GM23248 (cell line): ENCODE results near the gene CHRM3. TPM values are rescaled to one million over a fixed set of nuclear protein-coding genes. Genes with fewer than 3 reads are reported as not detected.

Experiments
- DNase-seq: peaks from one replicate; pipeline ENCODE4 v3.0.0-alpha.2; 2015
- H2AFZ ChIP-seq: fragments of 200-600 bp; sonication (generic); 2 replicates; pipeline ENCODE4 v1.6.1; 2016; ENCODE audit warnings: antibody characterized with exemption
- H3F3A ChIP-seq: fragments of 200-600 bp; sonication (generic); 2 replicates; pipeline ENCODE4 v1.6.1; 2016; ENCODE audit warnings: mild to moderate bottlenecking, antibody characterized with exemption, mixed run types; ENCODE audit not compliant: insufficient read depth
- H3K27ac ChIP-seq: fragments of 200-600 bp; sonication (generic); 2 replicates; pipeline ENCODE4 v1.5.1; 2016; ENCODE audit warnings: mild to moderate bottlenecking
- H3K27me3 ChIP-seq: fragments of 200-600 bp; sonication (generic); replicated peaks from 2 replicates; pipeline ENCODE4 v1.6.1; 2016; ENCODE audit warnings: mild to moderate bottlenecking; ENCODE audit not compliant: insufficient read depth
- H3K36me3 ChIP-seq: fragments of 200-600 bp; sonication (generic); 2 replicates; pipeline ENCODE4 v1.6.1; 2016; ENCODE audit warnings: low read depth, mild to moderate bottlenecking
- H3K4me1 ChIP-seq: fragments of 200-600 bp; sonication (generic); 2 replicates; pipeline ENCODE4 v1.6.1; 2016; ENCODE audit warnings: mild to moderate bottlenecking; ENCODE audit not compliant: insufficient read depth
- H3K4me2 ChIP-seq: fragments of 200-600 bp; sonication (generic); one replicate; pipeline ENCODE4 v1.6.1; 2016; ENCODE audit warnings: mild to moderate bottlenecking; ENCODE audit not compliant: unreplicated experiment
- H3K4me3 ChIP-seq: fragments of 200-600 bp; sonication (generic); 2 replicates; pipeline ENCODE4 v1.5.1; 2016; ENCODE audit warnings: mild to moderate bottlenecking
- H3K79me2 ChIP-seq: fragments of 200-600 bp; sonication (generic); 2 replicates; pipeline ENCODE4 v1.6.1; 2016; ENCODE audit warnings: mild to moderate bottlenecking; ENCODE audit not compliant: insufficient read depth
- H3K9ac ChIP-seq: fragments of 200-600 bp; sonication (generic); 2 replicates; pipeline ENCODE4 v1.6.1; 2016; ENCODE audit warnings: mild to moderate bottlenecking
- H3K9me2 ChIP-seq: fragments of 200-600 bp; sonication (generic); 2 replicates; pipeline ENCODE4 v1.6.1; 2016; ENCODE audit warnings: mixed run types, mild to moderate bottlenecking, moderate library complexity; ENCODE audit not compliant: insufficient read depth
- H3K9me3 ChIP-seq: fragments of 200-600 bp; sonication (generic); one replicate; pipeline ENCODE4 v1.6.1; 2017; ENCODE audit warnings: low read depth
- H4K20me1 ChIP-seq: fragments of 200-600 bp; sonication (generic); 2 replicates; pipeline ENCODE4 v1.6.0; 2016; ENCODE audit not compliant: insufficient read depth
- EZH2 ChIP-seq: fragments of 200-600 bp; sonication (generic); IDR thresholded peaks from 2 replicates; pipeline ENCODE4 v1.6.1; 2018; ENCODE audit warnings: antibody characterized with exemption, mild to moderate bottlenecking; ENCODE audit not compliant: insufficient read depth, poor library complexity, severe bottlenecking
- EZH2phosphoT487 ChIP-seq: fragments of 200-600 bp; sonication (generic); IDR thresholded peaks from 2 replicates; pipeline ENCODE4 v1.6.1; 2018; ENCODE audit warnings: antibody characterized with exemption, moderate library complexity, mild to moderate bottlenecking, low read depth; ENCODE audit not compliant: insufficient read depth
- WGBS, 2 experiments: methylation state at CpG; one replicate each; pipeline ENCODE4 v1.1.6; 2015 to 2017; ENCODE audit warnings: low lambda C conversion rate in 2 of 2, low coverage in 1 of 2; ENCODE audit errors: missing lambda C conversion rate in 2 of 2; 5-methylcytosine and 5-hydroxymethylcytosine counted together
- in situ Hi-C: fragments of 300-500 bp; cut with MboI; formaldehyde crosslinking; loops from 2 replicates; pipeline ENCODE4 v1.15.0; 2020
- polyA plus RNA-seq: library from polyadenylated mRNA; unstranded; fragments of >200 nt; fragmentation: Nextera tagmentation; extraction: Ambion mirVana; gene quantifications from 2 replicates; pipeline ENCODE4 v1.2.1, GENCODE V29; 2016
- total RNA-seq: library from RNA; depleted of rRNA; stranded (reverse); fragments of >200 nt; shearing (Covaris generic); gene quantifications from 2 replicates; pipeline ENCODE4 v1.2.3, GENCODE V29; 2014

CHRM3 gene
- total and polyA plus RNA-seq, 2 experiments from 2014 or later, result not detected

DNA sequence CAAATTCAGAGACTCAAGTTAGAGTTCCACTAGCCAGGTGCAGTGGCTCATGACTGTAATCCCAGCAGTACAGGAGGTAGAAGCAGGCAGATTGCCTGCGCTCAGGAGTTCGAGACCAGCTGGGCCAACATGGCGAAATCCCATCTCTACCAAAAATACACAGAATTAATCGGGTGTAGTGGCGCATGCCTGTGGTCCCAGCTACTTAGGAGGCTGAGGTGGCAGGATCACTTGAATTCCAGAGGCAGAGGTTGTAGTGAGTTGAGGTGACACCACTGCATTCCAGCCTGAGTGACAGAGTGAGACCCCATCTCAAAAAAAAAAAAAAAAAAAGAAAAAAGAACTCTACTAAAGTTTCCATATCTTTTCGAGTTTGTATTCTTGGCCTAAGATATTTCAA, 36.7 kb upstream of the CHRM3 start:
- no peaks in the 10 kb centered on the region for H4K20me1 ChIP-seq
- no peaks in the 10 kb centered on the region for H3F3A ChIP-seq
- H3K79me2 ChIP-seq, result no peaks in the 10 kb centered on the region
- DNase-seq, result no peak
- no peaks in the 10 kb centered on the region for H3K9me2 ChIP-seq
- no peaks in the 10 kb centered on the region for H3K27me3 ChIP-seq
- H3K4me3 ChIP-seq, result no peak overlapping the region
- no peak overlapping the region for H3K27ac ChIP-seq
- no peaks in the 10 kb centered on the region for H3K9me3 ChIP-seq
- no peak overlapping the region for H3K4me2 ChIP-seq
- H3K36me3 ChIP-seq, result no peaks in the 10 kb centered on the region
- 31 to 40% methylated on average over 6 of the region's 6 CpGs for WGBS, 2 experiments
- TF ChIP-seq EZH2, result no peak
- no peak for TF ChIP-seq EZH2phosphoT487
- in situ Hi-C loops, result no loop called here
- no peaks in the 10 kb centered on the region for H3K4me1 ChIP-seq
- H3K9ac ChIP-seq, result no peak overlapping the region
- no peak overlapping the region for H2AFZ ChIP-seq

GRCh38 chr1:239353536-239353935, 32.8 kb upstream of the CHRM3 start:
- Histone ChIP-seq H3K9me2 (no peaks in the 10 kb centered on the region), H3K4me3 (no peak overlapping the region), H3F3A (no peaks in the 10 kb centered on the region), H3K4me2 (no peak overlapping the region), H3K4me1 (no peaks in the 10 kb centered on the region), H3K79me2 (no peaks in the 10 kb centered on the region), H3K27ac (no peak overlapping the region), H3K9me3 (no peaks in the 10 kb centered on the region), H2AFZ (no peak overlapping the region), H4K20me1 (no peaks in the 10 kb centered on the region), H3K36me3 (no peaks in the 10 kb centered on the region), H3K27me3 (0 out of 2 replicates have a peak, but pooled peaks cover 2% of the 10 kb centered on the region), H3K9ac (no peak overlapping the region)
- WGBS, 2 experiments, result 60 to 76% methylated on average over 3 of the region's 3 CpGs
- in situ Hi-C loops, result no loop called here
- no peak for TF ChIP-seq EZH2
- TF ChIP-seq EZH2phosphoT487, result no peak
- no peak for DNase-seq

GRCh38 chr1:239354231-239354630, 32.1 kb upstream of the CHRM3 start:
- WGBS, 2 experiments, result 4% methylated on average over 1 of the region's 1 CpG

DNA sequence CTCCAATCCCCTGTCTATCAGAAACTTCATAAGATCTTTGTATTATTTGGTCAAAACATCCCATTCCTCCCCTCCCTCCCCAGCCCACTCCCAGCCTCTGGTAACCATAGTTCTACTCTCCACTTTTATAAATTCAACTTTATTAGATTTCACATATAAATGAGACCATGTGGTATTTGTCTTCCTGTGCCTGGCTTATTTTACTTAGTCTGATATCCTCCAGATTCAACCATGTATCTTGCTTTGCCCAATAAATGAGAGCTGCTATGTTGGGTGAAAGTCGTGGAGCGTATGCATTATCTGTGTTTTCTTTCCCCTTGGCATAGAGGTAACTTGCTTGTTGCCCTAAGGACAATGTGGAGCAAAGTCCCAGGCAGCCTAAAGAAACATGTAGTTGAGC, 28.5 kb upstream of the CHRM3 start:
- no peak for TF ChIP-seq EZH2phosphoT487
- no peak for TF ChIP-seq EZH2

More at GRCh38 chr1:239354231-239354630, 32.1 kb upstream of the CHRM3 start:
- DNase-seq, result no peak
- H3K9ac ChIP-seq, result no peak overlapping the region
- H3K79me2 ChIP-seq, result no peaks in the 10 kb centered on the region
- no peak overlapping the region for H3K27ac ChIP-seq
- no peak for TF ChIP-seq EZH2phosphoT487
- TF ChIP-seq EZH2, result no peak
- H3K4me3 ChIP-seq, result no peak overlapping the region
- in situ Hi-C loops, result no loop called here
- H3K27me3 ChIP-seq, result 0 out of 2 replicates have a peak, but pooled peaks cover 4% of the 10 kb centered on the region
- H3K4me1 ChIP-seq, result no peaks in the 10 kb centered on the region
- H4K20me1 ChIP-seq, result no peaks in the 10 kb centered on the region
- H3F3A ChIP-seq, result no peaks in the 10 kb centered on the region
- H3K9me2 ChIP-seq, result no peaks in the 10 kb centered on the region
- no peaks in the 10 kb centered on the region for H3K9me3 ChIP-seq
- no peaks in the 10 kb centered on the region for H3K36me3 ChIP-seq
- H3K4me2 ChIP-seq, result no peak overlapping the region
- no peak overlapping the region for H2AFZ ChIP-seq

DNA sequence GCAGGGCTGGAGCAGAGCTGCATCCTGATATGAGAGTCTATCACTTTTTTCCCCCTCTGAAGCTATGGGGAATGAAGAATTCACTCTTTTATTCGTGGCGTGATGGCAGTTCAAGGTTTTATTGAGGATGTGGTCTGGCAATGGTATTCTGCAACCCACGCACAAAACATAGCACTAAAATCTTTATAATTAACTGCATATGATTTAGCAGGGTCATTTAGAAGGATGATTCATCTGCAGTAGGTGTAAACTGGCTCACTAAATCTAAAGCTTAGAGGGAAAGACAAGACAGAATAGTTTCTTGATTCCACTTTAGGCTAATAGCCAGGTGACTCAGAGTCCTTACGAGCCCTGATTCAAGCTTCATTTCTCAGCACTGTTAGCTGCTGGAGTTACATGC, 25.0 kb upstream of the CHRM3 start:
- Histone ChIP-seq H3K27ac (no peak overlapping the region), H3K9me3 (no peaks in the 10 kb centered on the region), H3K36me3 (no peaks in the 10 kb centered on the region), H3K4me2 (peak overlapping the region; percentile 16), H3K4me1 (peaks cover 15% of the 10 kb centered on the region; the same call in 1 of the 2 replicates), H3K79me2 (no peaks in the 10 kb centered on the region), H3F3A (peaks cover 4% of the 10 kb centered on the region; the same call in 1 of the 2 replicates), H4K20me1 (no peaks in the 10 kb centered on the region), H3K9ac (no peak overlapping the region), H3K9me2 (no peaks in the 10 kb centered on the region), H3K27me3 (peaks cover 14% of the 10 kb centered on the region; the same call in 1 of the 2 replicates), H2AFZ (no peak overlapping the region), H3K4me3 (no peak overlapping the region)
- TF ChIP-seq EZH2, result no peak
- 0 out of 2 replicates have a peak, but pooled peaks have one; percentile 76 for TF ChIP-seq EZH2phosphoT487
- DNase-seq, result peak; percentile 79
- WGBS, 2 experiments, result 0 to 4% methylated on average over 4 of the region's 4 CpGs
- in situ Hi-C loops, result no loop called here

More for the DNA sequence above, 28.5 kb upstream of the CHRM3 start:
- no peak overlapping the region for H3K4me2 ChIP-seq
- H3K4me1 ChIP-seq, result peaks cover 15% of the 10 kb centered on the region; the same call in 1 of the 2 replicates
- no peaks in the 10 kb centered on the region for H4K20me1 ChIP-seq
- H3K36me3 ChIP-seq, result no peaks in the 10 kb centered on the region
- 44 to 52% methylated on average over 2 of the region's 2 CpGs for WGBS, 2 experiments
- 0 out of 2 replicates have a peak, but pooled peaks cover 9% of the 10 kb centered on the region for H3K27me3 ChIP-seq
- H2AFZ ChIP-seq, result no peak overlapping the region
- H3K27ac ChIP-seq, result no peak overlapping the region
- in situ Hi-C loops, result no loop called here
- H3F3A ChIP-seq, result peaks cover 4% of the 10 kb centered on the region; the same call in 1 of the 2 replicates
- no peaks in the 10 kb centered on the region for H3K79me2 ChIP-seq
- no peak for DNase-seq
- H3K4me3 ChIP-seq, result no peak overlapping the region
- H3K9ac ChIP-seq, result no peak overlapping the region
- no peaks in the 10 kb centered on the region for H3K9me2 ChIP-seq
- no peaks in the 10 kb centered on the region for H3K9me3 ChIP-seq
